Glutamatergic neuron (in vitro differentiated cells): ENCODE measurements around the gene TECTB. TPM values are rescaled to one million over a fixed set of nuclear protein-coding genes. Genes with fewer than 3 reads are reported as not detected.

Source experiments
- DNase-seq: peaks from one replicate; pipeline ENCODE4 v3.0.0; 2022
- H3K27ac Mint-ChIP-seq: one replicate; pipeline ENCODE4 v1.8.0; 2020; ENCODE audit warnings: mild to moderate bottlenecking, mixed read lengths, inconsistent platforms; ENCODE audit not compliant: unreplicated experiment
- H3K27me3 Mint-ChIP-seq: one replicate; pipeline ENCODE4 v1.8.0; 2020; ENCODE audit warnings: mild to moderate bottlenecking, moderate library complexity, mixed read lengths, inconsistent platforms; ENCODE audit not compliant: unreplicated experiment
- H3K36me3 Mint-ChIP-seq: one replicate; pipeline ENCODE4 v1.8.0; 2020; ENCODE audit warnings: mild to moderate bottlenecking, mixed read lengths, inconsistent platforms; ENCODE audit not compliant: unreplicated experiment
- H3K4me1 Mint-ChIP-seq: one replicate; pipeline ENCODE4 v1.8.0; 2020; ENCODE audit warnings: mild to moderate bottlenecking, low read depth, mixed read lengths, inconsistent platforms; ENCODE audit not compliant: unreplicated experiment
- H3K4me3 Mint-ChIP-seq: one replicate; pipeline ENCODE4 v1.8.0; 2020; ENCODE audit warnings: mild to moderate bottlenecking, mixed read lengths, inconsistent platforms; ENCODE audit not compliant: unreplicated experiment
- H3K9me3 Mint-ChIP-seq: one replicate; pipeline ENCODE4 v1.8.0; 2020; ENCODE audit warnings: mild to moderate bottlenecking, moderate library complexity, mixed read lengths, inconsistent platforms; ENCODE audit not compliant: unreplicated experiment
- total RNA-seq: library from RNA; stranded (reverse); fragmentation: NEBNext Ultra II Directional; extraction: Animal tissue kit (Norgen Biotek cat#: 25700); gene quantifications from one replicate; pipeline ENCODE4 v1.2.1, GENCODE V29; 2021; ENCODE audit not compliant: unreplicated experiment
- TF ChIP-seq, protein P1 (sequence below): fragments of 200-600 bp; sonication (generic); IDR thresholded peaks from one replicate; pipeline ENCODE4 v1.5.0; 2021; ENCODE audit not compliant: partially characterized antibody, unreplicated experiment

Gene TECTB
- total RNA-seq, 1 donor from 2014 or later = not detected

GRCh38 chr10:112278871-112279270 lies 4.3 kb upstream of the TECTB start:
- Mint-ChIP-seq H3K9me3 (no peaks in the 10 kb centered on the region), H3K36me3 (no peaks in the 10 kb centered on the region), H3K27me3 (no peaks in the 10 kb centered on the region), H3K4me3 (no peak overlapping the region), H3K4me1 (peaks cover 12% of the 10 kb centered on the region), H3K27ac (no peak overlapping the region)
- TF ChIP-seq, protein P1, sequence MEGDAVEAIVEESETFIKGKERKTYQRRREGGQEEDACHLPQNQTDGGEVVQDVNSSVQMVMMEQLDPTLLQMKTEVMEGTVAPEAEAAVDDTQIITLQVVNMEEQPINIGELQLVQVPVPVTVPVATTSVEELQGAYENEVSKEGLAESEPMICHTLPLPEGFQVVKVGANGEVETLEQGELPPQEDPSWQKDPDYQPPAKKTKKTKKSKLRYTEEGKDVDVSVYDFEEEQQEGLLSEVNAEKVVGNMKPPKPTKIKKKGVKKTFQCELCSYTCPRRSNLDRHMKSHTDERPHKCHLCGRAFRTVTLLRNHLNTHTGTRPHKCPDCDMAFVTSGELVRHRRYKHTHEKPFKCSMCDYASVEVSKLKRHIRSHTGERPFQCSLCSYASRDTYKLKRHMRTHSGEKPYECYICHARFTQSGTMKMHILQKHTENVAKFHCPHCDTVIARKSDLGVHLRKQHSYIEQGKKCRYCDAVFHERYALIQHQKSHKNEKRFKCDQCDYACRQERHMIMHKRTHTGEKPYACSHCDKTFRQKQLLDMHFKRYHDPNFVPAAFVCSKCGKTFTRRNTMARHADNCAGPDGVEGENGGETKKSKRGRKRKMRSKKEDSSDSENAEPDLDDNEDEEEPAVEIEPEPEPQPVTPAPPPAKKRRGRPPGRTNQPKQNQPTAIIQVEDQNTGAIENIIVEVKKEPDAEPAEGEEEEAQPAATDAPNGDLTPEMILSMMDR = no peak
- no peak for DNase-seq

DNA sequence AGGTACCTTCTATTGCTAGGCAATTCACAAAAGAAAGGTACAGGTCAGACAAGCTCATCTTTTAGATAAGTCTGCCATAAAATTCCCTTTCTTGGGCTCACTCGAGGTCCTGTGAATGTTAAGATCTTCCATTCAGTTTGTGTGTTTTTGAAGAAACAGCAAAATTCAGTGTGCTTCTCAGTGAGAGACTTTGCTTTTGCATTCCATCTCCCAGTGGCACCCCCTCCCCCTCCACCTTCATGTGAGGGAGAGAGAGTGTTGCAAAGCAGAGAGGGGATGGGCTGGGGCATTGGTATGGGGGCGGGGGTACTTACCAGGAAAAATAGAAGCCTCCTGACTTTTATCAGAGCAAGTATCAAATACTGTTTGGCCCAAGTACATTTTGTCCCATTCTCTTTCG lies 3.8 kb upstream of the TECTB start:
- Mint-ChIP-seq H3K4me3 (no peak overlapping the region), H3K4me1 (peaks cover 12% of the 10 kb centered on the region), H3K36me3 (no peaks in the 10 kb centered on the region), H3K27ac (no peak overlapping the region), H3K27me3 (no peaks in the 10 kb centered on the region), H3K9me3 (no peaks in the 10 kb centered on the region)
- TF ChIP-seq, protein P1 = no peak
- DNase-seq = no peak

GRCh38 chr10:112280205-112280921 lies 2.8 kb upstream of the TECTB start:
- no peak for DNase-seq
- Mint-ChIP-seq H3K9me3 (no peaks in the 10 kb centered on the region), H3K4me3 (no peak overlapping the region), H3K27me3 (no peaks in the 10 kb centered on the region), H3K36me3 (no peaks in the 10 kb centered on the region), H3K27ac (no peak overlapping the region), H3K4me1 (peaks cover 12% of the 10 kb centered on the region)
- TF ChIP-seq, protein P1 = no peak

DNA sequence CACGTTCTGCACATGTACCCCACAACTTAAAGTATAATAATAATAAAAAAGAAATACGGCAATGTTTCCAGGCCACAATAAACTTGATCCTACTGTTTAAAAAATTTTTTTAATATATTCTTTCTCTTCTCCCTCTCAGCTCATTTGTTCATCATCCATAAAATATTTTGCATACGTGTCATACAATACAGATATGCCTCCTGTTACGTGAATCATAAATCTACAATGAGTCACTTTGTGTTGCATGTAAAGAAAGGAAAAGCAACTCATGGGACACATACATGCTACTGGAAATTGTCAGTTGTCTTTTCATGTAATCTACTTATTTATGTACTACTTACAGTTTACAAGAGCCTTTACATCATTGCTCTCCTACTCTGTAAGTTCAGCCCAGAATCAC lies 1.1 kb upstream of the TECTB start:
- Mint-ChIP-seq H3K27me3 (no peaks in the 10 kb centered on the region), H3K9me3 (no peaks in the 10 kb centered on the region), H3K4me1 (peaks cover 13% of the 10 kb centered on the region), H3K36me3 (no peaks in the 10 kb centered on the region), H3K27ac (no peak overlapping the region), H3K4me3 (no peak overlapping the region)
- DNase-seq = no peak
- TF ChIP-seq, protein P1 = no peak
